ENCODE measurements around the gene GNAO1.
A peak's percentile ranks its signal among the peaks of the same experiment; 100 is the strongest.

GNAO1 gene

GRCh38 chr16:56352351-56353053 lies 161.2 kb downstream of the GNAO1 start:
- no peak for DNase-seq

- no peak for DNase-seq
These were observed 162.0 kb downstream of the GNAO1 start for GRCh38 chr16:56353054-56353921.

DNA sequence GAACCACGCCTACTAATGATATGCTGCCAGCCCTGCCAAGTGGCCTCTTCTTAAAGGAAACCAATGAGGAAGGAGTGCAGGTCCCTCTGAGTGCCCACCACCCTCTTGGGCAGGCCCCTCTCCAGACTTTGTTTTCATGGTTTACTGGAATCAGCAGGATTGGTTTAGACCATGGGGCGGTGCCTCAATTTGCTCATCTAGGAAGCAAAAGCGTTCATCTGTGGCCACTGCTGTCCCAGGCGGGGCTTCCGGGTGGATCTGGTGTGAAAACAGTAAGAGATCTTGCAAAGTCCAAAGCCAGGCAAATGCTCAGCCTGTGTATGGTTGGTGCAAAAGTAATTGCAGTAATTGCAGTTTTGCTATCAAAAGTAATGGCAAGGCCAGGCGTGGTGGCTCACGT lies 162.7 kb downstream of the GNAO1 start:
- DNase-seq, result no peak

GRCh38 chr16:56354746-56355145 lies 163.5 kb downstream of the GNAO1 start:
- DNase-seq, result no peak

- DNase-seq, result no peak
These were observed 163.9 kb downstream of the GNAO1 start for GRCh38 chr16:56355221-56355620.

DNA sequence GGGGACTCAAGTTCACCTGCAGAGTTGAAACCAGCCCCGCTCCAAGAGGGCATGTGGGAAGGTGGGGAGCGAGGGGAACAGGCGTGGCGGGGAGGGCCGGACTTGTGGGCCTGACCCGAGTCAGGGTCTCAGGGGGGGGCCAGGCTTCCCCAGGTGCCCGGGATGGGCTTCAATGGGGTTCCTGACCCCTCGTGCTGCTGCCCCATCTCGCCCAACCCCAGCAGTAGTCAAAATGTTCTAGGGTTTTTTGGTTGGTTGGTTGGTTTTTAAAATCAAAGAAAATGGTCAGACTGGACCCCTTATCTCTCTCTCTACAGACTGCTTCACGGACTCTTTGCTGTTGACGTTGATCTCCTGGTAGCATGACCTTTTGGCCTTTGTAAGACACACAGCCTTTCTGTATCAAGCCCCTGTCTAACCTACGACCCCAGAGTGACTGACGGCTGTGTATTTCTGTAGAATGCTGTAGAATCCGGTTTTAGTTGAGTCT lies 164.5 kb downstream of the GNAO1 start:
- DNase-seq, result no peak

DNA sequence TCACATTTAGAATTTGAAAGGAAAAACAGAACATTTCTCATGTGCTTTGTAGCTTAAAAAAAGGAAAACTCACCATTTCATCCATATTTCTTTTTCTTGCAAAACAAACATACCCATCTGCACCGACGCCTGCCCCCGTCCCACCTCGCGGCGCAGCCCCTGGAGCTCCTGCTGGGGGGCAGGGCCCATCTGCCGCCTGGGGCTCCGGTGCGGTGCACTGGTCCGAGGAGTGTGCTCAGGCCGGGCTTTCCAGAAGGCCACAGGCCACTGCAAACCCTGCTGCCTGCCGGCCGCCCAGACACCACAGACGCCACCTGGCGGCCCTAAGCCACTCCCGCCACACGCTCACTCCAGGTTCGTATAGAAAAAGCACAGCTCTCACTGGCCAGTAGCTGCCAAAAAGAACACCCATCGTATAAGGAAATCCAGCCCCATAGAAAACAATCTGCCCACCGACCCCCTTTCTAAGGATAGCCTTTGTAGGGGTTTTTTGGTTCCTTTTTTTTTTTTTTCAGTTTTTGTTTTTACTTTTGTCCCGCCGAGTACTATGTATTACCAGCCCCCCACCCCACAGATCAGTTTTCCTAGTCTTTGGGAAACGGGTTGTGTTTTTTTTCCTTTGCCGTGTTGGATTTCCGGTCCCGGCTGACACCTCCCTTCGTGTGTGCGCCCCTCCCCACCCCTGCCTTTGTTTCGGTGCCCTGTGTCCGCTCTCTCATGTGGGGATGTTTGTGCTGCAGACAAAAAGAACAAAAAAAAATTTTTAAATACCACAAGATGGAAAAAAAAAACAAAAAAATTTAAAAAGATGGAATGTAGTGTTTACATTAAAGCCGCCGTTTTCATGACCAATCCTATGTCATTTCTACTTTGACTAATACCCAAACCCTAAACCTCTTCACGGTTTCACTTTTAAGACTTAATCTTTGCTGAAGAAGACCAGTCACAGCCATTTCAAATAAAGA lies 165.3 kb downstream of the GNAO1 start:
- DNase-seq, result peak; percentile 43

- no peak for DNase-seq
These were observed 166.0 kb downstream of the GNAO1 start for GRCh38 chr16:56357241-56357764.

DNA sequence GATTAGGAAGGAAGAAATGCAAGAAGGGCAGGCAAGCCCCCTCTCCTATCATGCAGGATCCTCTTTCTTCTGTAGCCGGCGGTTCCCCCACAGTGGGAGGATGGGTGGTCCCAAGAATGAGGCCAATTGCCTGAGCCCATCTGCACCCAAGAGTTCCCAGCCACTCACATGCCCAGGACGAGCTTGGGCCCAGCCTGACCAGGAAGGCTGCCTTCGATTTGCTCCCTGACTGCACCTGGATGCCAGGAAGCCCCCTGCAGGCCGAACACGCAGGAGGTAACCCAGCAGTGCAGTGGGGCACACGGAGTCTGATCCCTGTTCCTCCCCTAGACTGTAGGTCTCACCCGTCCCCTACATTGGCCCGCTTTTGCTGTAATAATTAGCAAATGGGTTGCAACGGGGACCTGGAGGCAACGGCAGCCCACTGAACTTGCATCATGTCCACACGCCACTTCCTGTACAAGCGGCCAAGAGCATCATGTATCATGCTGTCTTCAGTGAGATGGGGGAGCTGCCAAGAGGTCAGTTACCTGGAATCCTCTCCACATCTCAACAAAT lies 166.6 kb downstream of the GNAO1 start:
- DNase-seq, result no peak

- no peak for DNase-seq
These were observed 169.1 kb downstream of the GNAO1 start for GRCh38 chr16:56360117-56361008.

GRCh38 chr16:56362057-56362655 lies 170.9 kb downstream of the GNAO1 start:
- no peak for DNase-seq

DNA sequence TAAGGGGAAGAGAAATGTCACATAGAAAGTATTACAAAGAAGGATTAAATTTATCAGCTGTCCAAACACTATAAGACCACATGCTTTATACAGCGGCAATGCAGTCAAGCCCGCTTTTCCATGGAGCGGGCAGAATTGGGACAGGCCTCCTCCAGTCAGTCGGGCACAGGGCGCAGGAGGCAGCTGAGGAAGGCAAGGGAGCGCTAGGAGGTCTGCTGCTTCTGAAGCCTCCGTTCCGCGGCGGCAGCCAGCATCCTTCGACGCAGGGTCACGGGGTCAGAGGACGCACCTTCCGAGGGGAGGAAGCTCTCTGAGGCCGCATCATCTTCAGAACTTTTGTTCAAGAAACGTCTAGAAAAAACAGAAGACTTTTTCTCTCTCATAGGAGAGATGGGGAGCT lies 171.4 kb downstream of the GNAO1 start:
- DNase-seq, result no peak

DNA sequence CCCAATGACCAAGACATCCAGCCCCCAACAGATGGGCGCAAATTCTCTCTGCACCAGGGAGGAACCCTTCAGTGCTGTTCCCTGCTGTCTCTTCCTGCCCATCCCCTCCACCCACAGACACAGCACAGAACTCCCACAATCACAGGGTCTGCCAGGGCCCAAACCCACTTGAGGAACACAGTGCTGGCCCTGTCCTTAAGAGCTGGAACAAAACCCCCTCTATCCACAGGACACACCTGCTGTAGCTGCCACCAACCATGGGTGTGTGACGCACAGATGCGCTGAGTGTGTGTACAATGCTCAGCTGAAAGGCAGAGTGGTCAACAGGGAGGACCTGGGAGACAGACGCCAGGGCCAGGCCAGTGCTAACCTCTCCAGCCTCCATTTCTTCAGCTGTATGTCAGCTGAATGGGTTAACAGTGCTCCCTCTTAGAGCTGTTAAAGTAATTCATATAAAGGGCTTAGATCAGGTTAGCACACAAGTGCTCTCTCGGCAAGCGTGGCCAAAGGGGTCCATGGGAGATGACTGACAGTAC lies 172.0 kb downstream of the GNAO1 start:
- no peak for DNase-seq

- no peak for DNase-seq
These were observed 172.7 kb downstream of the GNAO1 start for GRCh38 chr16:56363781-56364565.

- no peak for DNase-seq
These were observed 173.6 kb downstream of the GNAO1 start for GRCh38 chr16:56364865-56365264.

DNA sequence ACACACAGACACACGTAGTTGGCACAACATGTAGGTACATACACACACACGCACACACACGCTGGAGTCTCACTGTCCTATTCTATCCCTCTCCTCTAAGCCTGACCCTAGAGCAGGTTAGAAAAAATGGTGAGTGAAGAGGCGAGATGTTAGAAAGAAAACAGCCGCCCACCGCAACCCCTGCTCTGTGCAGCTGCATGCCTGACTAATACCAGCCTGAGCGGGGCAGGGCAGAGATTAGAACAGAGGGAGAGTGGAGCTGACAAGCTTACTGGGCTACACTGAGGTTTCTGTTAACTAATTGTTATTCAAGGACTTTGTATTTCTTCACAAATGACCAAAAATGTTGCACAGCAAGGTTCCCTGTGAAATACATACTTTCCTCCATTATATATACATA lies 174.3 kb downstream of the GNAO1 start:
- no peak for DNase-seq

DNA sequence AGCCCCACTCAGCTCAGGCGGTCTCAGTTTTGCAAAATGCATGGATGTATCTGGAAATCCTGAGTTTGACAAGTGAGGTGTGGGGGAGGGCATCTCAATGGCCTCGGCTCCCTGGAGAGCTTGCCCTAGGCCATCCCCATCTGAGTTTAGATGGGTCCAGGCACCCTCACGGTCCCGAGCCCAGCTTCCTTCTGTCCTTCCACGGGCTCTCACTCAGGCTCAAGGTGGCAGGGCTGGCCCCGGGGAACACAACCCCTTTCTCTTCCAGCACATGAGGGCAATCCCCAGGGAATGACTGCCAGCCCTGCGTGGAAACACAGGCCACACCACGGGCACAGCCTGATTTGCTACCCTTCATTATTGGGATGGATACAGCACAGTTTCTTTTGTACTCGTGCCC lies 175.7 kb downstream of the GNAO1 start:
- no peak for DNase-seq

DNA sequence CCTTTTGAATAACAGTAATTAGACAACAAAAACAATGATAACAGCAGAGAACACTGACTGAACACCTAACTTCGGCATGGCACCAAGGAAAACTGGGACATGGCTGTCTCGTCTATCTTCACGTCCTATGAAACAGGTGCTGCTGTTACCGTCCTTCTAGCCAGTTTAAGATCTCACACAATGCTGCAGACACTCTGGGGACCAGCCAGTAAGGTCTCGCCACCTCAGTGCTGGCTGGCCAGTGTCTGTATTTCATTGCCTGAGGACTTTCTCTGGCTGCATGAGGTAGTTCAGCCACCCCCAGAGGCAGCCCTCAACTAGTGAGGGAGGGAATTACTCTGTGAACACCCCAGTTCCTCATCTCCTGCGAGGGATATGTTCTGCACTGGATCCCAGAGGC lies 176.5 kb downstream of the GNAO1 start:
- DNase-seq, result no peak

- no peak for DNase-seq
These were observed 177.3 kb downstream of the GNAO1 start for GRCh38 chr16:56368545-56368944.

DNA sequence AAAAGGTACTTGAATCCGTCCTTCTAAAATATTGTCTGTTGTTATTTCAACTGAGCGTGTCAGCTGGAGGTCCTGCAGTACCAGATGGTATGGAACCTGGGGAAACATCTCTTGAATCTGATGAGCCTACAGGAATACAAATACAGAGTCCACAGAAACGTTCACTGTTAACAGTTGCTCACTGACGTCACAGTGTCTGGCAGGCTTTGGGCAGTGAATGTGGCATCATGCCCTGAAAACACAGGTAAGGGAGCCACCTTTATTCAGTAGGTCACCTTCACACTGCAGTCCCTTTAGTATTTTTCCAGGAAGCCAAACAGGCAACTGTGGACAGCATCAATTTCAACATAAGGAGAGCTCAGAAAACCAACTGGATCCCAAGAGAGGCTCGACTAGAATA lies 177.9 kb downstream of the GNAO1 start:
- DNase-seq, result no peak

Data from stimulated activated CD4-positive, alpha-beta T cell treated with anti-CD3 and anti-CD28 coated beads, Interleukin-12 subunit alpha, Interleukin-12 subunit beta, amount 100 ng/mL, for 4 hours (primary cell).